GM12878 (cell line): ENCODE data around the gene PLPPR2. TPM values are rescaled to one million over a fixed set of nuclear protein-coding genes. Genes with fewer than 3 reads are reported as not detected.

Source experiments
- ATAC-seq: fragments of 200-7000 bp; cut with Tn5 transposase; 3 replicates; pipeline ENCODE4 v1.9.1; 2020; ENCODE audit warnings: mild to moderate bottlenecking, moderate library complexity
- BruUV-seq: library from RNA; stranded (reverse); fragments of 400-500 nt; replicated peaks from 2 replicates; lab custom pipeline; 2021; lab: Mats Ljungman, UMichigan
- CTCF ChIA-PET: fragments of 300-600 bp; sonication (Branson Sonifier 250); formaldehyde crosslinking; extraction: SDS; loops from one replicate; lab custom pipeline; 2021; ENCODE audit warnings: inconsistent platforms; lab: Yijun Ruan, JAX
- POLR2A ChIA-PET: fragments of 350-600 bp; formaldehyde crosslinking; extraction: SDS; loops from one replicate; lab custom pipeline; 2021; ENCODE audit warnings: inconsistent platforms; lab: Charles Lee
- RAD21 ChIA-PET: fragments of 300-600 bp; sonication (Branson Sonifier 250); formaldehyde crosslinking; loops from one replicate; lab custom pipeline; 2023; ENCODE audit warnings: antibody characterized with exemption; ENCODE audit not compliant: unreplicated experiment; lab: Charles Lee
- SMC1A ChIA-PET: fragments of 300-600 bp; sonication (Branson Sonifier 250); formaldehyde crosslinking; loops from one replicate; lab custom pipeline; 2023; ENCODE audit not compliant: unreplicated experiment, uncharacterized antibody; lab: Charles Lee
- DNase-seq: peaks from one replicate; pipeline ENCODE4 v3.0.0-alpha.2; 2011; ENCODE audit warnings: low read depth, low spot score
- FAIRE-seq: peaks from 3 replicates; lab custom pipeline; 2011; peaks lifted over from hg19 to GRCh38; lab: Jason Lieb, UNC
- H2AFZ ChIP-seq: 2 replicates; pipeline ENCODE4 v1.6.0; 2011; ENCODE audit warnings: low read depth, low read length, control low read depth; ENCODE audit not compliant: control insufficient read depth
- H3K27ac ChIP-seq: 2 replicates; pipeline ENCODE4 v1.5.1; 2011; ENCODE audit warnings: control low read depth; ENCODE audit not compliant: control insufficient read depth, insufficient read depth
- H3K27me3 ChIP-seq, 2 experiments: replicated peaks in 1 of 2; 2 replicates each; pipeline versions ENCODE4 v1.6.0 to v1.6.1; 2011; ENCODE audit warnings: low read length in 1 of 2; ENCODE audit not compliant: control insufficient read depth in 2 of 2, insufficient read depth in 2 of 2
- H3K36me3 ChIP-seq, 2 experiments: 2 replicates each; pipeline ENCODE4 v1.5.1; 2011; ENCODE audit warnings: low read length in 1 of 2; ENCODE audit not compliant: control insufficient read depth in 2 of 2, insufficient read depth in 2 of 2
- H3K4me1 ChIP-seq: 2 replicates; pipeline ENCODE4 v1.6.1; 2011; ENCODE audit warnings: mild to moderate bottlenecking, low read length, moderate library complexity, mixed read lengths; ENCODE audit not compliant: control insufficient read depth, insufficient read depth
- H3K4me2 ChIP-seq: 2 replicates; pipeline ENCODE4 v1.6.0; 2011; ENCODE audit warnings: control low read depth; ENCODE audit not compliant: control insufficient read depth, insufficient read depth
- H3K4me3 ChIP-seq: fragments of 200-600 bp; sonication (generic); 2 replicates; pipeline ENCODE4 v1.5.1; 2016
- H3K79me2 ChIP-seq: 2 replicates; pipeline ENCODE4 v1.6.0; 2011; ENCODE audit warnings: low read length; ENCODE audit not compliant: control insufficient read depth, insufficient read depth
- H3K9ac ChIP-seq: 2 replicates; pipeline ENCODE4 v1.8.0; 2011; ENCODE audit warnings: low read length, control low read depth, mixed read lengths; ENCODE audit not compliant: control insufficient read depth, insufficient read depth
- H3K9me3 ChIP-seq: replicated peaks from 3 replicates; pipeline ENCODE4 v1.5.1; 2011; ENCODE audit warnings: mild to moderate bottlenecking, low read length; ENCODE audit not compliant: control insufficient read depth, insufficient read depth
- H4K20me1 ChIP-seq: 2 replicates; pipeline ENCODE4 v1.6.0; 2011; ENCODE audit not compliant: control insufficient read depth, insufficient read depth
- BCL3 ChIP-seq: IDR thresholded peaks from 2 replicates; pipeline ENCODE4 v1.6.1; 2011; ENCODE audit warnings: borderline replicate concordance, low read depth, mild to moderate bottlenecking, moderate library complexity, low read length; ENCODE audit not compliant: insufficient read depth, poor library complexity, severe bottlenecking
- EP300 ChIP-seq, 2 experiments: fragments of 150-350 bp in 1 of 2; IDR thresholded peaks; 2 replicates each; pipeline ENCODE4 v1.6.1; 2011 to 2012; ENCODE audit warnings: low read depth in 2 of 2, low read length in 2 of 2, borderline replicate concordance in 1 of 2, improper control_type of control experiment in 1 of 2, inconsistent platforms in 1 of 2; ENCODE audit not compliant: control insufficient read depth in 1 of 2
- FOS ChIP-seq: IDR thresholded peaks from 3 replicates; pipeline ENCODE4 v1.6.1; 2011; ENCODE audit warnings: borderline replicate concordance; ENCODE audit not compliant: insufficient read length; ENCODE audit errors: extremely low read depth
- IRF4 ChIP-seq: IDR thresholded peaks from 2 replicates; pipeline ENCODE4 v1.6.1; 2011; ENCODE audit warnings: low read depth, low read length
- NKRF ChIP-seq: fragments of 450-650 bp; conservative IDR thresholded peaks from 2 replicates; pipeline ENCODE4 v1.6.1; 2017; ENCODE audit warnings: mild to moderate bottlenecking, moderate library complexity
- NR2C2 ChIP-seq: IDR thresholded peaks from 2 replicates; pipeline ENCODE4 v1.6.1; 2011; ENCODE audit warnings: borderline replicate concordance, low read depth; ENCODE audit not compliant: control insufficient read depth, insufficient read length
- PAX8 ChIP-seq: fragments of 450-650 bp; IDR thresholded peaks from 2 replicates; pipeline ENCODE4 v1.6.1; 2017; ENCODE audit warnings: mild to moderate bottlenecking, moderate library complexity
- RCOR1 ChIP-seq: conservative IDR thresholded peaks from 2 replicates; pipeline ENCODE4 v1.6.1; 2012; ENCODE audit warnings: low read depth, low read length, improper control_type of control experiment
- RELA ChIP-seq: fragments of 450-650 bp; IDR thresholded peaks from 2 replicates; pipeline ENCODE4 v1.8.0; 2014; ENCODE audit warnings: borderline replicate concordance; ENCODE audit not compliant: partially characterized antibody
- SMAD5 ChIP-seq: IDR thresholded peaks from 2 replicates; pipeline ENCODE4 v1.6.1; 2016; ENCODE audit warnings: antibody characterized with exemption, low read depth
- SRF ChIP-seq, 2 experiments: IDR thresholded peaks; 2 replicates each; pipeline ENCODE4 v1.6.1; 2011; ENCODE audit warnings: low read depth in 2 of 2, low read length in 2 of 2, mild to moderate bottlenecking in 1 of 2, moderate library complexity in 1 of 2
- SUZ12 ChIP-seq: fragments of 200-600 bp; sonication (generic); IDR thresholded peaks from one replicate; pipeline ENCODE4 v1.6.1; 2018; ENCODE audit warnings: antibody characterized with exemption, mild to moderate bottlenecking; ENCODE audit not compliant: unreplicated experiment
- ZSCAN29 ChIP-seq: fragments of 450-650 bp; IDR thresholded peaks from 2 replicates; pipeline ENCODE4 v1.6.1; 2017; ENCODE audit warnings: mild to moderate bottlenecking, moderate library complexity
- whole genome bisulfite sequencing: methylation state at CpG from one replicate; pipeline ENCODE4 v1.1.6; 2016; ENCODE audit warnings: low lambda C conversion rate; ENCODE audit not compliant: insufficient replicate concordance, insufficient coverage; ENCODE audit errors: missing lambda C conversion rate; 5-methylcytosine and 5-hydroxymethylcytosine counted together
- in situ Hi-C: fragments of 300-500 bp; cut with MboI; formaldehyde crosslinking; loops from 9 replicates; pipeline ENCODE4 v1.14.3; 2018; ENCODE audit warnings: mixed read lengths
- intact Hi-C: fragments of 100-400 bp; cut with micrococcal nuclease; formaldehyde crosslinking; loops from one replicate; pipeline ENCODE4 v1.14.2; 2022; ENCODE audit not compliant: unreplicated experiment
- polyA plus RNA-seq, 11 experiments: library from polyadenylated mRNA; depleted of rRNA in 4 of 11; unstranded in 6 of 11; stranded (reverse) in 5 of 11; fragments of >200 nt; fragmentation: Nextera tagmentation in 4 of 11; fragmentation: Illumina TruSeq in 1 of 11; extraction: Ambion mirVana in 4 of 11; extraction: Trizol in 1 of 11; gene quantifications; 1 replicate in 1 of 11; 2 replicates in 10 of 11; pipeline versions ENCODE4 v1.2.1 to v1.2.3, GENCODE V29; 2011 to 2016; ENCODE audit warnings: inconsistent platforms in 2 of 11, missing spikeins in 2 of 11, low read depth in 1 of 11
- total RNA-seq, 4 experiments: library from RNA; depleted of rRNA in 3 of 4; stranded (reverse); fragments of >200 nt in 3 of 4; fragmentation: Illumina TruSeq in 1 of 4; extraction: Trizol in 1 of 4; gene quantifications; 2 replicates each; pipeline versions ENCODE4 v1.2.1 to v1.2.3, GENCODE V29; 2013 to 2021
- TF ChIP-seq, protein P1 (sequence below): fragments of 450-650 bp; IDR thresholded peaks from 2 replicates; pipeline ENCODE4 v1.6.1; 2017; ENCODE audit warnings: borderline replicate concordance

The PLPPR2 gene
- total and polyA plus RNA-seq, 10 of the 15 experiments (the other 5 are each of a cell fraction or from before 2014, with no cell fraction given) = 0.09 to 2.8 (median 0.70) TPM

DNA sequence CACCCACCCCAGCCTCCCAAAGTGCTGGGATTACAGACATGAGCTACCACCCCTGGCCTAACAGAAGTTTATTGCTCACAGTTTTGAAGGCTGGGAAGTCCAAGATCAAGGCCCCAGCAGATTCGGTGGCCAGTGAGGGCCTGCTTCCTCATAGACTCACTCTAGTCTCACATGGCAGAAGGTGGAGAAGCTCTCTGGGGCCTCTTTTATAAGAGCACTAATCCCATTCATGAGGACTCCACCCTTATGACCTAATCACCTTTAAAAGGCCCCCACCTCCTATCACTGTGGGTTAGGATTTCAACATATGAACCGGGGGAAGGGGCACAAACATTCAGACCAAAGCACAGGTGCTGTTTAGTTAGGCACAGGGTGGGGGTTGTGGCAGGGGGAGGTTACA is 12.3 kb downstream of the PLPPR2 start (continued):
- no peak for TF ChIP-seq SRF (IDR thresholded peaks at IDR 0.05; ENCODE audit: low read depth in 2 of 2, low read length in 2 of 2)
- no peak for TF ChIP-seq SMAD5
- TF ChIP-seq IRF4 = no peak

- Histone ChIP-seq H3K27ac (no peak overlapping the region), H2AFZ (no peak overlapping the region), H3K9ac (no peak overlapping the region), H3K36me3 (no peaks in the 10 kb centered on the region), H3K9me3 (no peaks in the 10 kb centered on the region), H4K20me1 (no peaks in the 10 kb centered on the region), H3K79me2 (peaks cover 3% of the 10 kb centered on the region), H3K4me3 (no peak overlapping the region), H3K4me1 (peaks cover 6% of the 10 kb centered on the region; the same call in 1 of the 2 replicates), H3K27me3 (no peaks in the 10 kb centered on the region), H3K4me2 (no peak overlapping the region)
- in situ Hi-C loops = no loop called here
- POLR2A ChIA-PET = interaction anchor here (0.6 to 0.7 kb wide), 3 partner anchors 17 to 759 kb away, joined by 3 to 4 read pairs (median 3); no protein-coding TSS in a partner anchor
- 95% methylated on average over 2 of the region's 2 CpGs for WGBS
- RAD21 ChIA-PET = no interaction called here
- CTCF ChIA-PET = interaction anchor here (1.1 to 4.1 kb wide), 2 partner anchors 11 to 31 kb away, joined by 3 to 29 read pairs; partner anchors contain the start of genes EPOR and RAB3D
- SMC1A ChIA-PET = no interaction called here
- intact Hi-C loops = no loop called here
- ATAC-seq (no peak), DNase-seq (no peak), FAIRE-seq (no peak)
- no TSS peak for BruUV-seq
- TF ChIP-seq NR2C2 = no peak
- TF ChIP-seq BCL3 = no peak
- TF ChIP-seq SUZ12 = no peak
- no peak for TF ChIP-seq RELA
- TF ChIP-seq, protein P1, sequence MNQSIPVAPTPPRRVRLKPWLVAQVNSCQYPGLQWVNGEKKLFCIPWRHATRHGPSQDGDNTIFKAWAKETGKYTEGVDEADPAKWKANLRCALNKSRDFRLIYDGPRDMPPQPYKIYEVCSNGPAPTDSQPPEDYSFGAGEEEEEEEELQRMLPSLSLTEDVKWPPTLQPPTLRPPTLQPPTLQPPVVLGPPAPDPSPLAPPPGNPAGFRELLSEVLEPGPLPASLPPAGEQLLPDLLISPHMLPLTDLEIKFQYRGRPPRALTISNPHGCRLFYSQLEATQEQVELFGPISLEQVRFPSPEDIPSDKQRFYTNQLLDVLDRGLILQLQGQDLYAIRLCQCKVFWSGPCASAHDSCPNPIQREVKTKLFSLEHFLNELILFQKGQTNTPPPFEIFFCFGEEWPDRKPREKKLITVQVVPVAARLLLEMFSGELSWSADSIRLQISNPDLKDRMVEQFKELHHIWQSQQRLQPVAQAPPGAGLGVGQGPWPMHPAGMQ = no peak
- no peak for TF ChIP-seq FOS
- no peak for TF ChIP-seq PAX8
- no peak for TF ChIP-seq NKRF
- TF ChIP-seq ZSCAN29 = no peak
- no peak for TF ChIP-seq EP300 (IDR thresholded peaks at IDR 0.05; ENCODE audit: borderline replicate concordance in 1 of 2, control insufficient read depth in 1 of 2, low read depth in 2 of 2, low read length in 2 of 2)
- no peak for TF ChIP-seq RCOR1
Measured at GRCh38 chr19:11370744-11371143, 15.5 kb downstream of the PLPPR2 start.
